CD4-positive, alpha-beta T cell treated with Interleukin-17A for 1 hour (primary cell): ENCODE results near the gene FAM9B.
A peak's percentile ranks its signal among the peaks of the same experiment; 100 is the strongest.
"Not testable (repeated sequence)": the region's sequence is repeated elsewhere in the genome, so short reads cannot be mapped to it uniquely, and the experiment has no call there.

Experiments
- DNase-seq: peaks from one replicate; pipeline ENCODE4 v3.0.0-alpha.2; 2020

Gene FAM9B

GRCh38 chrX:9033989-9034388 is at the start of gene FAM9B:
FAM9B (minus strand) TSS chrX:9034127; CDS start chrX:9032986, 1,141 bp downstream.
- no peak for DNase-seq

GRCh38 chrX:9081271-9081670 is 47.3 kb upstream of the FAM9B start:
- DNase-seq: no peak

- DNase-seq: no peak
Measured at GRCh38 chrX:9074326-9074725, 40.4 kb upstream of the FAM9B start.

DNA sequence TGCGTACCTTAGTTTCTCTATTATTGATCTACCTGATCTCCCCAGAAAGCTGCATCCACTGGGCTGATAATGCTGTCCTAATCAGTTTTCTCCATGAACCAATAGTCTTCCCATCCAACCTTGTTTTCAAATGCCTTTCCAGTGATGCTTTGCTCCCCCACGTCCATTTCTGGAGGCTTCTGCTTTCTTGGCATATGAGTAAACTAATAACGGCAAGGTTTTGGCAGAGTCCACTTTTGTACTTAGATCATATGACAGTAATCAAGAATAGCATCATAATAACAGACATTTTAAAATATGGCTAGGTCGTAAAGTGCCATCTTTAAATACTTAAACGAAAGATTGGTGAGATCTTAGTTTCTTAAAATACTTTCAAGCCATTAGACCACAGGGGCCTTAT is 38.4 kb upstream of the FAM9B start:
- DNase-seq: no peak

DNA sequence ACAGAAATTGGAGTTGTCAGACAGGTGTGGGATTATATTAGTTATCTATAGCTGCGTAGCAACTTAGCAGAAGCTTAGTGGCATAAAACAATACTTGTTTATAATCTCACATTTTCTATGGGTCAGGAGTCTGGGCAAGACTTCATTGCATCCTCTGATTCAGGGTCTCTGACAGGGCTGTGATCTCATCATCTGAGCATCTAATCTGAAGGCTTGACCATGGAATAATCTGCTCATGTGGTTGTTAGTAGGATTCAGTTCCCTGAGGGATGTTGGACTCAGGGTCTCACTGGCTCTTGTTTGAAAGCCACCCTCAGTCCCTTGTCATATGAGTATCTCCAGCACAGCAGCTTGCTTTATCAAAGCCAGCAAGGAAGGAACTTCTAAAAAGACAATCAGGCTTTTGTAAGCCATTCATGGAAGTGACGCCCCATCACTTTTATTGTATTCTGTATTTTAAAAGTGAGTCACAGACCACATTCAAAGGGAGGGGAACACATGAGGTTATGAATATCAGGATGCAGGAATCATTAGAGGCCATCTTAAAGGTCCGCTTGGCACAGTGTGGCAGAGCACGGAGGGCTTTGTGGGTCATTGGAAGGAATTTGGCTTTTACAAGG is 37.2 kb upstream of the FAM9B start:
- no peak for DNase-seq

DNA sequence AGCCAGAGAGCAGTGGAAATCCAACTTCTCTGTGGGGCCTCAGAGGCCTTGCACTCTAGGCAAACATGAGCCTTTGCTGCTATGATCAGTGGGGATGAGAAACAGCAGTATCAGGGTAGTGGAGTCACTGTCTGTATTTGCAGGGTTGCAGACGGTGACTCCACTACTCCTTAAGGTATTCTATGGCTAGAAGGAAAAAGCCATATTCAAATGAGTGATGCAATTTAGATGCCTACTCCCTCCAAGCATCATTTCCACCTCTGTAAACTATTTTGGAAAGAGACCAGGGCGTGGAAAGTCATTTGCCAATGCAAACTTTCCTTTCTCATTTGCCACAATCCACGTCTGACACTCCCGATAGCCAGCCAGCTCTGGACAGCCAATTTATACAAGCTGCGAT is 35.6 kb upstream of the FAM9B start:
- DNase-seq: no peak

GRCh38 chrX:9064694-9065093 is 30.8 kb upstream of the FAM9B start:
- DNase-seq: no peak

DNA sequence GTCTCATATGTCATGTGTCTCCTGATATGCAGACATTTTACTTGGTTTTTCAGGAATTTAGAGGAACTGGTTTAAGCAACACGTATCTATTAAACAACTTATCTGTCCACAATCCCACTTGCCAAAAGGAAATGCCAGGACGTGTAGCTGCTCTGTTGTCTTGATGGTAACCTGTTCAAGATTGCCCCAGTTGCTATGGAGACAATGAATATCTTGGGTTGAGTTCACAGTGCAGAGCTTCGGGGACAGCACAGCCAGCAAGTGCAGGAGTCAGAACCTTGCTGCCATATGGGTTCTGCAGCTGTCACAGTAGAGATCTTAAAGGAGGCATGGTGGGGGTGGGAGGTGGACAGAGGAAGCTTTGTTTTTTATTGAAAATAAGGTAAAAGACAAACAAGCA is 28.7 kb upstream of the FAM9B start:
- DNase-seq: no peak

- DNase-seq: no peak
Measured at GRCh38 chrX:9055354-9055753, 21.4 kb upstream of the FAM9B start.

GRCh38 chrX:9052081-9052480 is 18.2 kb upstream of the FAM9B start:
- DNase-seq: no peak

DNA sequence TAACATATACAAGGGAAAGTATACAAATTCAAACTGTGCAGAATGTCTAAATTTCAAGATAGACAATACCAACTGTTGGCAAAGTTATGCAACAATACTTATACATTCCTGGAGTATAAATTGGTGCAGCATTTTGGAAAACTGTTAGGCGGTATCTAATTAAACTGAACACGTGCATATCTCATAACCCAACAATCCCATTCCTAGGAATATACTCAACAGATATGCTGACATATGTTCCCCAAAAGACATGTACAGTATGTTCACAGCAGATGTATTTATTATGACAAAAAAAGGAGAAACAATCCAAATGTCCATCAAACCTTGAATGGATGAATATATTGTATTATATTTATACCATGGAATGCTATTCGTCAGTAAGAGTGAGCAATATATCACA is 16.4 kb upstream of the FAM9B start:
- DNase-seq: no peak

GRCh38 chrX:9048801-9049200 is 14.9 kb upstream of the FAM9B start:
- DNase-seq: no peak

DNA sequence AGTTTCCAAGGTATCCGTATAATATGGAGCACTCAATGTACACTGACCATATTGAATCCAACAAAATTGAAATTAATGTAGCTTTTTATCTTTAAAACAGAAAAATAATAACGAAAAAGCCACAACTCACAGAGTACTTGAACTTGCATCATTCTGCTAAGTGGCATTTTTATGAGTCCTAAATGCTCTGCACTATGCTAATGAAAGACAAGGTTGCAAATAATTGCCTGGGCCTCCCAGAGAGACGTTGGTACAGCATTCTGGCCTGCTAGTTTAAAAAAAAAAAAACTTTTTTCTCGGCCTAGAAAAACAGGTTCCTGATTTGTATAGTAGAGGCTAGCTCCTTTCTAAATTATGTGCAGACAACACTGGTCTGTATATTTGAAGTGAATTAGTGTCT is 4.3 kb upstream of the FAM9B start:
- no peak for DNase-seq

GRCh38 chrX:9037296-9037695 is 3.4 kb upstream of the FAM9B start:
- no peak for DNase-seq

DNA sequence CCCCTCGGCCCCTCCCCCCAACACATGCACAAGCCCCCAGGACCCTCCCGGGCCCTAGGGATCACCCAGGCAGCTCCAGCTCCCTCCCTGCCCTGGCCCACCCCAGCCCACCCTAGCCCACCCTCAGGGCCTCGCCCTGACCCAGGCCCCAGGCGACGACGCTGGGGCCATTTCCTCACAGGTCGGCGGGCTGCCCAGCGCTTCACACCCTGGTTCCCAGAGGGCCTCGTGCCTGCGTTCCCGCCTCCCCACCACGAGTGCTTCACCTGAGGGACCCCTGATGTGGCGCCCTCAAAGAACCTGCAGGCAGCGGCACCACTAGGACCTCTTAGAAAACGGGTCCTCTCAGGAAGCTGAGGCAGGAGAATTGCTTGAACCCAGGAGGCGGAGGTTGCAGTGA is 341 bp downstream of the FAM9B start:
- no peak for DNase-seq

GRCh38 chrX:9033179-9033578 is 748 bp downstream of the FAM9B start:
- DNase-seq: no peak

DNA sequence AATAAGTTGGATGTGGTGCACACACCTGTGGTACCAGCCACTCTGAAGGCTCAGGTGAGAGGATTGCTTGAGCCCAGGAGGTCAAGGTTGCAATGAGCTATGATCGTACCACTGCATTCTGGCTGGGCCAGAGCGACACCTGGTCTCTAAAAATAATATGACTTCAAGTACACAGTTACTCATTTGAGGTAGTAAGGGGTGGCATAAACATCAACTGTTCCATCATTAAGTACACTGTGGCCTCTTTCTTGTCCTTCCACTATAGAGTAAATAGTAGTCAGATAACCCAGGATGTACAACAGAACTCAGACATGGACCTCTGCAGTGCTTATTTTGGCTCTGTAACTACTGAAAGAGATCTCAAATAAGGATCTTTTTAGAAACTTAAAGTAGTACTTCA is 10.6 kb downstream of the FAM9B start:
- no peak for DNase-seq

GRCh38 chrX:9019151-9019550 is 14.8 kb downstream of the FAM9B start:
- DNase-seq: no peak

- not testable (repeated sequence) for DNase-seq
Measured at GRCh38 chrX:9018332-9018731, 15.6 kb downstream of the FAM9B start.

- DNase-seq: no peak
Measured at GRCh38 chrX:9003041-9003440, 30.9 kb downstream of the FAM9B start.

GRCh38 chrX:8988446-8988845 is 45.5 kb downstream of the FAM9B start:
- DNase-seq: no peak

DNA sequence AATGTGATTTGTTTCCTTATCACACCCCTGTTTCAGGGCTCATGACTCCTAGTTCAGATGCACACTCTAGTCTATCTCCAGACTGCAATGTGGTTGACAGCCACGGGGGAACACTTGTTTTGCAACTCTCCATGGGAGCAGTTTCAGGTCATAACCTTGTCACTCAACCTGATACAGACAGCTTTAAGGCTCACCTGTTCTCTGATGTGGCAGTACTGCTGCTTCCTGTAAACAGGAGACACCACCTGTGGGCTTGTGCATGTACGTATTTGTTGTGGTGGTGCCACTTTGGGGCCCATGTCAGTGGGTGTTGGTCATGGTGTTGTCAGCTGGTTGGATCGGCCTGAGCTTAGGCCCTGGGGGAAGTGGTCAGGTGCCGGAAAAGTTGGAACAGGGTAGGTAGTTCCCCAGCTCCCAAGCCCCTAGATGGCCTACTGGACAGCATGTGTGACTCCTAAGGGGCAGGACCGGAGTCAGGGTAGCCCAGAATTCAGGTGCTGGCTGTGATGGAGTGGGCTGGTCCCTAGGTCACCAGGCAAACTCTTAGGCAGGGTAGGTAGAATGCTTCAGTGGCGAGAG is 46.2 kb downstream of the FAM9B start:
- peak; percentile 68 for DNase-seq

GRCh38 chrX:8984231-8984630 is 49.7 kb downstream of the FAM9B start:
- no peak for DNase-seq

GRCh38 chrX:8981723-8982122 is 52.2 kb downstream of the FAM9B start:
- DNase-seq: peak; percentile 8

DNA sequence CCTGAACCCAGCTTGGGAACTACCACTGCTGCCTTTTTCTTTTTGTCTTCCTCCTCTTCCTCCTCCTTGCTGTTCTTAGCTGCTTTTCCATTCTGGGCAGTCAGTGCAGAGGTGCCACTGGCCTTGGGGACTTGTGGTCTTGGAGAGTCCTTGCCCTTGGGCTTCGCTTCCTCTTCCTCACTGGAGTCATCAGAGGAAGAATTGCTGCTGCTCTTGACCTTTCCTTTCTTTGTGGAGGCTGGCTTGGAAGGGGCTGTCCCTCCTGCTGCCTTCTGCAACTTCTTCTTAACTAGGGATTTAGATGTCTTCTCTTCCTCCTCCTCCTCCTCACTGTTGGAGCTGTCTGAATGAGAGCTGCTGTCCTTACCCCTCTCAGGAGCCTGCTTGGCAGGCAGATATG is 53.2 kb downstream of the FAM9B start:
- no peak for DNase-seq
